Stimulated activated CD4-positive, alpha-beta T cell treated with anti-CD3 and anti-CD28 coated beads, TNF-alpha, amount 100 ng/mL, for 1 hour (primary cell): ENCODE measurements around the gene PRODH.
A peak's percentile ranks its signal among the peaks of the same experiment; 100 is the strongest.
"Not testable (repeated sequence)": the region's sequence is repeated elsewhere in the genome, so short reads cannot be mapped to it uniquely, and the experiment has no call there.

Experiments
- DNase-seq, 3 donors: peaks; one replicate each; pipeline ENCODE4 v3.0.0-alpha.2; 2020; ENCODE audit warnings: low read depth in 3 of 3, low spot score in 1 of 3

The PRODH gene

DNA sequence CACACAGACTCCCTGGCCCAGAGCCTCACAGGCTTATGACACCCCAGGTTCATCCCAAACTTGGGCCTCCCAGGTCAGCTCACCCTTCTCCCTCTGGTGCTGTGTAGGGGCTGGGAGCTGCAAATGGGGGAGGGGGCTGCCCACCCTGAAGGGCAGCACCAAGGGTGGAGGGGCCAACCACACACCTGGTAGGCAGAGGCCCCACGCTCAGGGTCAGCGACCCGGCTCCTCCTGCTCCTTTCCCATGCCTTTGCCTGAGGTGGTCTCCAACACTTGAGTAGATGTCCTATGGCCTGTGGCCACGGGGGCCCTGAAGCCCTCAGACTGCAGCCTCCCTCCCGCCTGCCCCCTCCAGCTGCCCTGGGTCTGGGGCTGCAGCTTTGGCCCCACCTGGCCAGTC lies 26.5 kb downstream of the PRODH start:
- DNase-seq: no peak

DNA sequence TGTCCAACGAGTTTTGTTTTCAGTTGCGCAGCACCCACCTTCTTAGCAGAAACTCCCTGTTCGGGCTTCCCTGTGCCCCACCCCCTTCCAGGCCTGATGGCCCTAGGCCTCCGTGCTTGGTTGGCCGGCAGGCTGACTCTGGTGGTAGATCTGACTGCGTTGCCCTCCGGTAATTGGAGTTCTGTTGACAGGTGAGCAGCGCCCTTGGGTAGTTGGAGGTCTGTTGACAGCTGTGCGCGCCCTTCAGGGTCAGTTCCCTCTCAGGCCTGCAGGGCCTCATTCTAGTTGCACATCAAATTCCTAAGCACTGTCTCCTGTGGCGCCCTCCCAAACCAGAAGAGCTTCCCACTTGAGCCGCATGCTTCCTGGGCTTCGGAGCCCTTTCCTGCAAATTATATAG lies 29.2 kb downstream of the PRODH start:
- DNase-seq: no peak

DNA sequence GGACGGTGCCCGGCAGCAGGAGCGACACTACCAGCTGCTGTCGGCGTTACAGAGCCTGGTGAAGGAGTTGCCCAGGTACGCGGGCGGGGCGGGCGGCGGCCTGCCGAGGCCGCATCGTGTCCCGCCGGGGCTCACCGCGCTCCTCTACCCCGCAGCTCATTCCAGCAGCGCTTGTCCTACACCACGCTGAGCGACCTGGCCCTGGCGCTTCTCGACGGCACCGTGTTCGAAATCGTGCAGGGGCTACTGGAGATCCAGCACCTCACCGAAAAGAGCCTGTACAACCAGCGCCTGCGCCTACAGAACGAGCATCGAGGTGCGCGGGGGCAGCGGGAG lies 29.7 kb downstream of the PRODH start:
- not testable (repeated sequence) for DNase-seq

DNA sequence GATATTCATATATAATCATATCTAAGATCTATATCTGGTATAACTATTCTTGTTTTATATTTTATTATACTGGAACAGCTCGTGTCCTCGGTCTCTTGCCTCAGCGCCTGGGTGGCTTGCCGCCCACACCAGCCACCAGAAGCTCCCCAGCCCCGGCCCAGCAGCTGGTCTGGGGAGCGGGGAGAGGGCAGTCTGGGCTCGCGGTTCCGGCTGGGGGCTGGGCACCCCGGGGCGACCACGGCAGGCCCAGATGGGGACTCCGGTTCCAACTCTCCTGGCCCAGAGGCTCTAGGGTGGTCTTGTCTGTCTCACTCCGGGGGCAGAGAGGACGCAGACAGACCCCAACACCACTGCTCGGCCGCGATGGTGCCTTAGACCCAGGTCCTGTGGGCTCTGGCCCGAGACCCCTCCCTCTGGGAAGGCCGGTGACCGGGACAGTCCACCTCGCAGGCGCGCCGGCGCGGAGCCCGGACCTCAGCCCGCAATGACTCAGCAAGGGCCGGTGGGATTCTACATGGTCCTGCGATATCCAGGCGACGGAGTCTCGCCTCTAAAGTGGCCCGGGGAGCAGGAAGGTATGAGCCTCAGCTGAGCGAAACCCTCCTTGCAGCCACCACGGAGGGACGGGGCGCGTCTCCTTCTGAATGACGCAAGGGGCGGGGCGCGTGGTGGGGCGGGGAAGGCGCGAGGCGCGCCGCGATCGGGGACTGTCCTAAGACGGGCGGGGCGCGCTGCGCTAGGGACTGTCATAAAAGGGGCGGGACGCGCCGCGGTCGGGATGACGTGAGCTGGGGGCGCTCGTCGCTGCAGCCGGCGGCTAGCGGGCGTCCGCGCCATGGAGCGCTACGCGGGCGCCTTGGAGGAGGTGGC lies 30.3 kb downstream of the PRODH start, which contains the start of gene DGCR6:
TSS of gene DGCR6 (plus strand) at position 781 of the 870 bp plus-strand sequence. CDS start at position 836, 55 bp downstream.
- no peak for DNase-seq

DNA sequence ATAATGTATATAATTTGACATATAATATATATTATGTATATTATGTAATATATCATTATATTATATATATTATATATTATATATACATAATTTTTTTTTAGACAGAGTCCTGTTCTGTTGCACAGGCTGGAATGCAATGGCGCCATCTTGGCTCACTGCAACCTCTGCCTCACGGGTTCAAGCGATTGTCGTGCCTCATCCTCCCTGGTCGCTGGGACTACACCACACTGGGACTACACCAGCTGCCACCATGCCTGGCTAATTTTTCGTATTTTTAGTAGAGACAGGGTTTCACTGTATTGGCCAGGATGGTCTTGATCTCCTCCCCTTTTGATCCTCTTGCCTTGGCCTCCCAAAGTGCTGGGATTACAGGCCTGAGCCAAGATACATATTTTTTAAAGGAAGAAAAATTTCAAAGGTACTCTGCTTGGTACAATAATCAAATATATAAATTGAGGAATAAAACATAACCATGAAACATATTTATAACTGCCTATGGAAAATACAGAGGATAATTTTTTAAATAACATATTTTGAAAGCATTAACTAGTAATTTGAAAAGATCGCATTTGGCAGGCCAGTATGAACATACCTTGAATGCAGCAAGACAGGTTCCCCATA lies 39.9 kb downstream of the PRODH start:
- not testable (repeated sequence) for DNase-seq

DNA sequence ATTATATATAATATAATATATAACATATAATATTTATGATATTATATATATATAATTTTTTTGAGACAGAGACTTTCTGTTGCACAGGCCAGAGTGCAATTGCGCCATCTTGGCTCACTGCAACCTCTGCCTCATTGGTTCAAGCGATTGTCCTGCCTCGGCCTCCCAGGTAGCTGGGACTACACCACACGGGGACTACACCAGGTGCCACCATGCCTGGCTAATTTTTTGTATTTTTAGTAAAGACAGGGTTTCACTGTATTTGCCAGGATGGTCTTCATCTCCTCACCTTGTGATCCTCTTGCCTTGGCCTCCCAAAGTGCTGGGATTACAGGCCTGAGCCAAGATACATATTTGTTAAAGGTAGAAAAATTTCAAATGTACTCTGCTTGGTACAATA lies 42.3 kb downstream of the PRODH start:
- not testable (repeated sequence) for DNase-seq

- DNase-seq: not testable (repeated sequence)
Observed at GRCh38 chr22:18890510-18891192, 45.4 kb downstream of the PRODH start.

GRCh38 chr22:18888115-18888514 lies 48.0 kb downstream of the PRODH start:
- DNase-seq: no peak

GRCh38 chr22:18884465-18884864 lies 51.6 kb downstream of the PRODH start:
- not testable (repeated sequence) for DNase-seq

- peak; percentile 7 to 65 (median 30) for DNase-seq
Observed at GRCh38 chr22:18881260-18881659, 54.8 kb downstream of the PRODH start.
